Right lobe of liver (tissue), 4 donors: ENCODE data around the gene IQCH.

Experiments
- POLR2A ChIP-seq: fragments of 450-650 bp; IDR thresholded peaks from one replicate; pipeline ENCODE4 v1.6.1; 2017; ENCODE audit warnings: antibody characterized with exemption, mild to moderate bottlenecking
- TF ChIP-seq, protein P1 (sequence below), 4 donors: fragments of 200-600 bp in 3 of 4; fragments of 450-650 bp in 1 of 4; IDR thresholded peaks; one replicate each; pipeline versions ENCODE4 v1.5.1 to v1.8.0; 2016 to 2022; ENCODE audit warnings: antibody characterized with exemption in 4 of 4, mild to moderate bottlenecking in 2 of 4
- donor health status: DM: no; HTN: no; CAD: no.
- donor health status: DM: no; HTN: no; CAD: no.
- donor health status: DM: no; HTN: yes; CAD: no.

DNA sequence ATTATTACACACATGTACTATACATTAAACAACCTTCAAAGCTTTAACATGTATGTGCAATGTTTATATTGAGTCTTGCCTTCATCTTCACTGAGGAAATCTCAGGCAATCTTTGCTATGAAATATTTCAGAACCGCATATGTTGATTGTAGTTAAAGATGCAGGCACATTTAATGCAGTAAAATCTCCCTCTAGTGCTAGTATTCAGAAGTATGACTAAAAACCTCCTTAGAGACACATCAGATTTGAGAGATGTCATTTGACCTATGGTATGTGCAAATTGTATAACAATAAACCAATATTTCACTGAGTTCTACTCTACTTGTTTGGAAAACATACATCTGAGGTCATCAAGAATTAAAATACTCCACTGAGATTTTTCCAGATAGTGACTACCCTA is 142.6 kb downstream of the IQCH start:
- TF ChIP-seq, protein P1, sequence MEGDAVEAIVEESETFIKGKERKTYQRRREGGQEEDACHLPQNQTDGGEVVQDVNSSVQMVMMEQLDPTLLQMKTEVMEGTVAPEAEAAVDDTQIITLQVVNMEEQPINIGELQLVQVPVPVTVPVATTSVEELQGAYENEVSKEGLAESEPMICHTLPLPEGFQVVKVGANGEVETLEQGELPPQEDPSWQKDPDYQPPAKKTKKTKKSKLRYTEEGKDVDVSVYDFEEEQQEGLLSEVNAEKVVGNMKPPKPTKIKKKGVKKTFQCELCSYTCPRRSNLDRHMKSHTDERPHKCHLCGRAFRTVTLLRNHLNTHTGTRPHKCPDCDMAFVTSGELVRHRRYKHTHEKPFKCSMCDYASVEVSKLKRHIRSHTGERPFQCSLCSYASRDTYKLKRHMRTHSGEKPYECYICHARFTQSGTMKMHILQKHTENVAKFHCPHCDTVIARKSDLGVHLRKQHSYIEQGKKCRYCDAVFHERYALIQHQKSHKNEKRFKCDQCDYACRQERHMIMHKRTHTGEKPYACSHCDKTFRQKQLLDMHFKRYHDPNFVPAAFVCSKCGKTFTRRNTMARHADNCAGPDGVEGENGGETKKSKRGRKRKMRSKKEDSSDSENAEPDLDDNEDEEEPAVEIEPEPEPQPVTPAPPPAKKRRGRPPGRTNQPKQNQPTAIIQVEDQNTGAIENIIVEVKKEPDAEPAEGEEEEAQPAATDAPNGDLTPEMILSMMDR (IDR thresholded peaks at IDR 0.05), result no peak
- TF ChIP-seq POLR2A, result no peak
